Urinary bladder (tissue), 4 donors: ENCODE results near the gene STRADB. TPM values are rescaled to one million over a fixed set of nuclear protein-coding genes. Genes with fewer than 3 reads are reported as not detected.
A peak's percentile ranks its signal among the peaks of the same experiment; 100 is the strongest.
"Not testable (repeated sequence)": the region's sequence is repeated elsewhere in the genome, so short reads cannot be mapped to it uniquely, and the experiment has no call there.

Experiments used
- DNase-seq: peaks from one replicate; pipeline ENCODE4 v3.0.0-alpha.2; 2015; ENCODE audit errors: extremely low spot score
- H3K27ac ChIP-seq: one replicate; pipeline ENCODE4 v1.5.1; 2013; ENCODE audit warnings: low read depth, mild to moderate bottlenecking, moderate library complexity
- H3K36me3 ChIP-seq: one replicate; pipeline ENCODE4 v1.6.1; 2013; ENCODE audit warnings: mild to moderate bottlenecking, moderate library complexity; ENCODE audit not compliant: insufficient read depth
- H3K4me1 ChIP-seq: one replicate; pipeline ENCODE4 v1.6.1; 2013; ENCODE audit warnings: mild to moderate bottlenecking, moderate library complexity; ENCODE audit not compliant: insufficient read depth
- H3K4me3 ChIP-seq: one replicate; pipeline ENCODE4 v1.5.1; 2013; ENCODE audit warnings: low read depth, low read length
- WGBS: extraction: QIAGEN DNeasy Blood & Tissue Kit; methylation state at CpG from one replicate; pipeline ENCODE4 v1.1.7; 2013; 5-methylcytosine and 5-hydroxymethylcytosine counted together
- polyA plus RNA-seq: library from polyadenylated mRNA; stranded (reverse); fragments of 200-250 nt; gene quantifications from one replicate; pipeline ENCODE4 v1.2.3, GENCODE V29; 2013
- total RNA-seq: library from RNA; depleted of rRNA; stranded (reverse); fragments of >200 nt; gene quantifications from one replicate; pipeline ENCODE4 v1.2.3, GENCODE V29; 2014
- donor health status: healthy with polysubstance abuse.
- donor health status: healthy.

The STRADB gene
- total and polyA plus RNA-seq, 2 donors, result 10.0 to 43.0 TPM

DNA sequence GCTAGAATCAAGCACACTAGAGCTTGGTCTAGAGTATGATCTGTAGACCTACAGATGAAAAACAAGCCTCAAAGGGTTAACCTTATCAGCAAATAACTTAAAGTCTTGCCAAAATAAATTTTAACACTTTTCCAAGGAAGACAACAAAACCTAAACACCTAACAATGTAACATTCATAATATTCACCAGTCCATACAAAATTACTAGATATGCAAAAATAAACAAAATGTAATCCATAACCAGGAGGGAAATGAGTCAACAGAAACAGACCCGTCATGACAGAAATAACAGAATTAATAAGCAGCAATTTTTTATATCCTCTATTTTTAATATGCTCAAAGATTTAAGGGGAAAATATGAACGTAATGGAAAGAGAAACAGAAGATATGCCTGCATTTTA lies 36.4 kb upstream of the STRADB start:
- Histone ChIP-seq H3K4me1 (no peaks in the 10 kb centered on the region), H3K4me3 (no peak overlapping the region), H3K36me3 (no peaks in the 10 kb centered on the region), H3K27ac (no peak overlapping the region)
- WGBS, result 10% methylated on average over 2 of the region's 2 CpGs
- DNase-seq, result no peak

DNA sequence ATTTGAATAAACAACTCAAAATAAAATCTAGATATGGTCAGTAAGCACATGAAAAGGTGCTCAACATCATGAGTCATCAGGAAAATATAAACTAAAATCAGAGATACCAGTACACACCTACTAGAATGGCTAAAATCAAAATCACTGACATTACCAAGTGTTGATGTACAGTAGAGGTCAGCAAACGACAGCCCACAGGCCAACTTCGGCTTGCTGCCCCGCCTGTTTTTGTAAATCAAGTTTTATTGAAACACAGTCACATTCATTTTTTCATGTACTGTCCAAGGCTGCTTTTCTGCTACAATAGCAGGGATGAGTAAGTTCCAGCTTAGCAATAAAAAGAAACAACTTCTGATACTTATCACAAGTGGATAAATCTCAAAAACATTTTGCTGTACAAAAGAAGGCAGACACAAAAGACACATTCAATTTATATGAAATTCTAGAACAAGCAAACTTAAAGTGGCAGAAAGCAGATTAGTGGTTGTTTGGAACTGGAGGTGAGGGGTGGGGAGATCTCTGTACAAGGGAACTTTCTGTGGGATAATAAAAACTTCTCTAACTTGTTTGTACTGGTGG lies 32.4 kb upstream of the STRADB start:
- Histone ChIP-seq H3K4me3 (no peak overlapping the region), H3K27ac (no peak overlapping the region), H3K4me1 (no peaks in the 10 kb centered on the region), H3K36me3 (no peaks in the 10 kb centered on the region)
- 60% methylated on average over 3 of the region's 3 CpGs for WGBS
- DNase-seq, result no peak

DNA sequence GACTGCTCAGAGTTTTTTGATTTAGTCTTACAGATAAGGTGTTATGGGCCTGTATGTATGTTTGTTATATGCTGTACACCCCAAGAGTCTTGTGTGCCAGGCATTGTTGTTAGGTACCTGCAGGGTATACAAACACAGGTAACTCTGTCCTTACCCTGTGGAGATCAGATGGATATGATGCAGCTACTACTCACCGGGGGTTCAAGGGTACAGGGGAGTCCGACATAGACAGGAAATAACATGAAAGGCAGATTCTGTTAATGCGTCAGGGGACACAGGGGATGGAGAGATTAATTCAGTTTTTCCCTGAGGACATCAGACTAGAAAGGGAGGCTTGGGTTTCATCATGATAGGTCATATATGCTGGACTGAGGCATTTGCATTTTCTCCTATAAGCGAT lies 31.6 kb upstream of the STRADB start:
- no peak for DNase-seq
- H3K27ac ChIP-seq, result no peak overlapping the region
- no peak overlapping the region for H3K4me3 ChIP-seq
- H3K36me3 ChIP-seq, result no peaks in the 10 kb centered on the region
- WGBS, result 88% methylated on average over 4 of the region's 4 CpGs
- no peaks in the 10 kb centered on the region for H3K4me1 ChIP-seq

DNA sequence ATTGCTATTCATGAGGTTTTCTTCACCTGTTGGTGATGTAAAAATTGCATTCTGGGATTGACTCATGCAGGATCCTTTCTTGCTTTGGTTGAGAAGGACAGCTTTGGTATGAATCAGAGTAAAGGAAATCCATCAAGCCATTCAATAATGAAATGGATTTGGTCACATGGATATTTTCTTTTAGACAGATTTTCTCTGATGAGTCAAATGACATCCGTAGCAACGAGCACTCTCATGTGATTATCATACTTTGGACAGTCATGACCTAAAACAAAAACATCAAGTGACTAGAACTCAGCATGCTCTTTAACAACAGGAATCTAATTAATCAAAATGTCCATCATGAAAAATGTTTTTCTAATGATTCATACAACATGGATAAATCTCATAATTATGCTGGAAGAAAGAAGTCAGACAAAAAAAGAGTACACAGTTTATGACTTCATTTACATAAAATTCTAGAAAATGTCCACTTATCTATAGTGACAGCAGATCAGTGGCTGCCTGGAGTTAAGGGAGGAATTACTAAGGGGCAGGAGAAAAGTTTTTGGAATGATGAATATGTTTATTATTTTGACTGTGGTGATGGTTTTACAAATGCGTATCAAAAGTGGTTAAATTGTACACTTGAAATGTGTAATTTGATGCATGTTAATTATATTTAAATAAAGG lies 31.0 kb upstream of the STRADB start:
- 83% methylated on average over 3 of the region's 3 CpGs for WGBS
- Histone ChIP-seq H3K27ac (no peak overlapping the region), H3K4me3 (no peak overlapping the region), H3K36me3 (no peaks in the 10 kb centered on the region), H3K4me1 (no peaks in the 10 kb centered on the region)
- DNase-seq, result no peak

DNA sequence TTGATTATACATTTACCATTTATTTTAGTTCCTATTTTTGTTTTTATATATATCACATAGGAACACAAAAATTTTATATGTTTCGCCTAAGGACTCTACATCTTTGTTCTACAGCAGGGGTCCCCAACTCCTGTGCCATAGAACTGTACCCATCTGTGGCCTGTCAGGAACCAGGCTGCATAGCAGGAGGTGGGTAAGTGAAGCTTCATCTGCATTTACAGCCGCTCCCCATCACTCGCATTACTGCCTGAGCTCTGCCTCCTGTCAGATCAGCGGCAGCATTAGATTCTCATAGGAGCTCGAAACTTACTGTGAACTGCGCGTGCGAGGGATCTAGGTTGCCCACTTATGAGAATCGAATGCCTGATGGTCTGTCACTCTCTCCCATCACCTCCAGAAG lies 25.6 kb upstream of the STRADB start:
- no peak for DNase-seq
- Histone ChIP-seq H3K27ac (no peak overlapping the region), H3K36me3 (no peaks in the 10 kb centered on the region), H3K4me1 (no peaks in the 10 kb centered on the region), H3K4me3 (no peak overlapping the region)
- WGBS, result 96% methylated on average over 9 of the region's 9 CpGs

DNA sequence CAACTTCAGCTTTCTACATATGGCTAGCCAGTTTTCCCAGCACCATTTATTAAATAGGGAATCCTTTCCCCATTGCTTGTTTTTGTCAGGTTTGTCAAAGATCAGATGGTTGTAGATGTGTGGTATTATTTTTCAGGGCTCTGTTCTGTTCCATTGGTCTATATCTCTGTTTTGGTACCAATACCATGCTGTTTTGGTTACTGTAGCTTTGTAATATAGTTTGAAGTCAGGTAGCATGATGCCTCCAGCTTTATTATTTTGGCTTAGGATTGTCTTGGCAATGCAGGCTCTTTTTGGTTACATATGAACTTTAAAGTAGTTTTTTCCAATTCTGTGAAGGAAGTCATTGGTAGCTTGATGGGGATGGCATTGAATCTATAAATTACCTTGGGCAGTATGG lies 23.2 kb upstream of the STRADB start:
- DNase-seq, H3K27ac ChIP-seq, H3K4me1 ChIP-seq, H3K4me3 ChIP-seq, H3K36me3 ChIP-seq: not testable (repeated sequence)

DNA sequence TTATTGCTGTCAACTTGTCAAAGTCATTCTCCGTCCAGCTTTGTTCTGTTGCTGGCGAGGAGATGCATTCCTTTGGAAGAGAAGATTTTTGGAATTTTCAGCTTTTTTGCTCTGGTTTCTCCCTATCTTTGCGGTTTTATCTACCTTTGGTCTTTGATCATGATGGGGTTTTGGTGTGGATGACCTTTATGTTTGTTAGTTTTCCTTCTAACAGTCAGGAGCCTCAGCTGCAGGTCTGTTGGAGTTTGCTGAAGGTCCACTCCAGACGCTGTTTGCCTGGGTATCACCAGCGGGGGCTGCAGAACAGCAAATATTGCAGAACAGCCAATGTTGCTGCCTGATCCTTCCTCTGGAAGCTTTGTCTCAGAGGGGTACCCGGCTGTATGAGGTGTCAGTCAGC lies 21.7 kb upstream of the STRADB start:
- not testable (repeated sequence) for H3K4me3 ChIP-seq, H3K36me3 ChIP-seq, H3K4me1 ChIP-seq, H3K27ac ChIP-seq, DNase-seq
- 87% methylated on average over 6 of the region's 6 CpGs for WGBS

DNA sequence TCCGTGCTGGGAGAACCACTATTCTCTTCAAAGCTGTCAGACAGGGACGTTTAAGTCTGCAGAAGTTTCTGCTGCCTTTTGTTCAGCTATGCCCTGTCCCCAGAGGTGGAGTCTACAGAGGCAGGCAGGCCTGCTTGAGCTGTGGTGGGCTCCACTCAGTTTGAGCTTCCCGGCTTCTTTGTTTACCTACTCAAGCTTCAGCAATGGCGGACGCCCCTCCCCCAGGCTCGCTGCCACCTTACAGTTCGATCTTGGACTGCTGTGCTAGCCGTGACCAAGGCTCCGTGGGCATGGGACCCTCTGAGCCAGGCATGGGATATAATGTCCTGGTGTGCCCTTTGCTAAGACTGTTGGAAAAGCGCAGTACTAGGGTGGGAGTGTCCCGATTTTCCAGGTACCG lies 21.2 kb upstream of the STRADB start:
- 96% methylated on average over 12 of the region's 12 CpGs for WGBS
- not testable (repeated sequence) for H3K4me3 ChIP-seq, H3K4me1 ChIP-seq, H3K27ac ChIP-seq, H3K36me3 ChIP-seq, DNase-seq

DNA sequence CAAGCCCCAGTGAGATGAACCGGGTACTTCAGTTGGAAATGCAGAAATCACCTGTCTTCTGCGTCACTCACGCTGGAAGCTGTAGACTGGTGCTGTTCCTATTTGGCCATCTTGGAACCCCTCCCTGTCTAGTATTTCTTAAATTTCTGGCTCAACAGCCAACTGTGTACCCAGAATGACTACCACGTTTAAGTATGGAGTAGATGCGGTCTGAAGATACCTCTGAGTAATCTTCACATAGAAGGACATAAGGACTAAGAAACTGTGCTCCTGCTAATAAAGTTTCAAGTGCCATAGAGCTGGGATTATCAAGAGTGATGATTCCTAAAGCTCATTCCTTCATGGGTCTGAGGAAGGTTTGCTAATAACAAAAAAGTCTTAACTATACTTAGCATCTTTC lies 20.7 kb upstream of the STRADB start:
- Histone ChIP-seq H3K4me3 (no peak overlapping the region), H3K27ac (no peak overlapping the region), H3K4me1 (peaks cover 2% of the 10 kb centered on the region), H3K36me3 (no peaks in the 10 kb centered on the region)
- no peak for DNase-seq
- 79% methylated on average over 5 of the region's 5 CpGs for WGBS

DNA sequence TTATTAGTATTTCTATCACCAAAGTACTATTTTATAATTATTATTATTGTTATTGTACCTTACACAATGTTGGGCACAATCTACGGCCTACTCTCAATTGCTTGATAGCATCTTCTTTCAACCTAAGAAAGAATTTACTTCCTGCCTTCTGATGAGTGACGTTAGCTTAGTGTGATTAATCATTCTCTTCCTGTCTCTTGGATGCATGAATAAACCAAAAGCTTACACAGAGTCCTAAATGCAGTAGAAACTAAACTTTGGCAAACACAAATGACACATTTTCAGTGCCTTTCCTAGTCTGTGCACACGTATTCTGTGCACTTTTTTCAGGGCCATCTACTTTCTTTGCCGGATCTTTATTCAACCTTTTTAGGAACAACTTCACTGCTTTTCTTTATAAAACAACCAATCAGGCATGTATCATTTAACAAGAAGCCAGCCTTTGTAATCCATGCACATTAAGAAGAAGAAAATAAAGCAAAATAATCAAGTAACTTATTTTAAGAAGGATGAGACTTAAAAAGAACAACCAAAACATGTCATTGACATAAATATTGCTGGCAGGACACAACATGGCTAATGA lies 19.4 kb upstream of the STRADB start:
- Histone ChIP-seq H3K27ac (peak overlapping the region; percentile 38), H3K4me3 (no peak overlapping the region), H3K36me3 (no peaks in the 10 kb centered on the region), H3K4me1 (peaks cover 2% of the 10 kb centered on the region)
- WGBS, result 37% methylated on average over 4 of the region's 4 CpGs
- no peak for DNase-seq

DNA sequence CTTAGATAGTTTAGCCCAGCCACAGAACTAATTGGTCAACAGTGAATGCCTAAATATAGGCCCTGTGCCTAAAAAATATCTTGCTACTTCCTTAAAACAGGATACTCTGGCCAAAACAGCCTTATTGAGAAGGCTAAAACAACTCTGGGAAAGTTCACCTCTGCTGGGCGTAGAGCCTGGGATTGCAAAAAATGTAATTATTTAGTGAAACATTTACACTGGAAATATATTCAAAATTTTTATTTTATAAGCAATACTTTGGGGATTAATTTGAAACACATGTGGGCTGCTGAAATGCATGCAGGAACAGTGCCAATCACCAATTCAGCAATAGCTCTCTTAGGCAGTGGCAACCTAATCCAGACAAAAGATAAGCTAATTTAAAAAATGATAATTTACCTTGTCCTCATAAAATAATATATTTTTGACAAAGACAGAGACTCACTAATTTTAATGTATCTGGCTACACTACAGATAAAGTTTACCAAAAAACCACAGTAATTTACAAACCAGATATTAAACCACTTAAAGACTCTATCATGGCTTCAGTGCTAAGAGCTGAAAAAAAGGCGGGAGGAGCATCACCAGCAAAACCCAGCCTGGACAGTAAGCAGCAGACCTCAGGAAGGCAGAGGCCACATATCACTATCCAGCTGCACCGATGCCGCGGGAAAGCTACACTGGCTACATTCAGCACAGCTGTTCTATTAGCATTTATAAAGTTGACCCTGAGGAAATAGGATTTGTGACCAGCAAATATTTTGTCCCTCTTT lies 18.7 kb upstream of the STRADB start:
- 33% methylated on average over 5 of the region's 5 CpGs for WGBS
- DNase-seq, result no peak
- no peak overlapping the region for H3K4me3 ChIP-seq
- H3K4me1 ChIP-seq, result peaks cover 2% of the 10 kb centered on the region
- H3K27ac ChIP-seq, result peak overlapping the region; percentile 38
- no peaks in the 10 kb centered on the region for H3K36me3 ChIP-seq

DNA sequence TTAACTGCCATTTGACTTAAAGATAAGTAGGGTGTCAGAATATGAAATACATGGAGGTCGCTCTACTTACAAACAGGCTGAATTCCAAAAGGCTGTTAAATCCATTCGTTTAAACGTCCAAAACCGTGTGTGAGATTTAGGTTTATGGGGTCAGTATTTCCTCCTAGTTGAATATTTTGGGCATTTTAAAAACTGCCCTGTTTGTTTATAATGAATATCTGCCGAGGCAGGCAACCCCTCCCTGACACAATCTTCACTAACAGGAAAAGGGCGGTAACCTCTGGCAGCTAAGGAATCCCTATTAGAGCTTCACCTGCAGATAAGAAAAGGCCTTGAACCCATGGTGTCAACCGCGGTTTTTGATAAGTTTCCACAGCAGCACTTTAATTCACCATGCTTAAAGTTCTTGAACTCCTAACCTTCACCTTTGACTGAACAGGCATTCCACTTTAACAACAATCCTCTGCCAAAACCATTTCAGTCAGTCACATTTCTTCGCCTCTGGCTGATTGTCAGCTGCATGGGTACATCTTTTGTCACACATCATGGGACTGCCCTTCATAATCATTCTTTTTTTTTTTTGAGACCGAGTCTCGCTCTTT lies 18.0 kb upstream of the STRADB start:
- no peaks in the 10 kb centered on the region for H3K36me3 ChIP-seq
- 47% methylated on average over 11 of the region's 11 CpGs for WGBS
- H3K4me3 ChIP-seq, result no peak overlapping the region
- peaks cover 2% of the 10 kb centered on the region for H3K4me1 ChIP-seq
- DNase-seq, result no peak
- H3K27ac ChIP-seq, result no peak overlapping the region

DNA sequence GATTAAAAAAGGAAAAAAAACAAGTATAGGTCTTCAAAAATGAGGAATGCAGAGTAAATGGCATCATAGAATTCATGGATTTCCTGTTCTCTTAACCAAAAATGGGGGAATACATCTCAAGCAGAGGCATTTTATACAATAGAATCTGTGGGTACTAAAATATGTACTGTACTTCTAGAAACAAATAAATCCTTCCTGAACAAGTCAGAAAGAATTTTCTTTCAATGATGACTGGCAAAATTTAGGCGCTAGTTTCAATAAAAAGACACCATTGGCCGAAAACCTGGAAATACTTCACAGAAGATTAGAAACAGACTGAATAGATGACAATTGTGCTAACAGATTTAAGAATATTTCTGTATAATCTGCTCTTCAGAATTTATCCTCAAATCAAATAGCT lies 15.4 kb upstream of the STRADB start:
- Histone ChIP-seq H3K4me1 (peaks cover 2% of the 10 kb centered on the region), H3K27ac (no peak overlapping the region), H3K4me3 (no peak overlapping the region), H3K36me3 (no peaks in the 10 kb centered on the region)
- WGBS, result 98% methylated on average over 2 of the region's 2 CpGs
- DNase-seq, result no peak
